Measurements from ENCODE around the gene NRP1. TPM values are rescaled to one million over a fixed set of nuclear protein-coding genes. Genes with fewer than 3 reads are reported as not detected.
A peak's percentile ranks its signal among the peaks of the same experiment; 100 is the strongest.

Gene NRP1
- total RNA-seq, 1 experiment from 2014 or later, result 31.7 TPM

GRCh38 chr10:33277135-33277536, 57.3 kb downstream of the NRP1 start:
- H3K4me3 ChIP-seq (ENCODE audit: low read depth, low read length, poor library complexity, severe bottlenecking), result no peak overlapping the region

GRCh38 chr10:33276282-33276923, 58.1 kb downstream of the NRP1 start:
- no peak for DNase-seq (ENCODE audit: low spot score)
- Histone ChIP-seq H3K36me3 (ENCODE audit: insufficient read depth, low read length, poor library complexity, severe bottlenecking) (no peaks in the 10 kb centered on the region), H3K4me3 (ENCODE audit: low read depth, low read length, poor library complexity, severe bottlenecking) (no peak overlapping the region), H3K9me3 (ENCODE audit: low read depth, low read length, poor library complexity, severe bottlenecking) (no peaks in the 10 kb centered on the region), H3K27ac (ENCODE audit: low read depth, low read length, poor library complexity, severe bottlenecking) (no peak overlapping the region), H3K27me3 (replicated peaks; ENCODE audit: insufficient read depth, low read depth, low read length, poor library complexity) (no peaks in the 10 kb centered on the region), H3K4me1 (ENCODE audit: insufficient read depth, low read length, poor library complexity, severe bottlenecking) (peaks cover 34% of the 10 kb centered on the region)
- ChIA-PET CTCF (no interaction called here), POLR2A (ENCODE audit: low non-redundant PET) (no interaction called here)
- TF ChIP-seq CTCF (conservative IDR thresholded peaks at IDR 0.05; ENCODE audit: low read depth, low read length) (no peak), EZH2 (IDR thresholded peaks at IDR 0.05; ENCODE audit: borderline replicate concordance, low read depth, low read length, poor library complexity, severe bottlenecking) (no peak)
- intact Hi-C loops (cut with micrococcal nuclease; ENCODE audit: unreplicated experiment), result no loop called here
- BruUV-seq (replicated peaks), result no TSS peak

More at GRCh38 chr10:33277135-33277536, 57.3 kb downstream of the NRP1 start:
- POLR2A ChIA-PET (ENCODE audit: low non-redundant PET), result no interaction called here
- Histone ChIP-seq H3K4me1 (ENCODE audit: insufficient read depth, low read length, poor library complexity, severe bottlenecking) (peaks cover 27% of the 10 kb centered on the region), H3K36me3 (ENCODE audit: insufficient read depth, low read length, poor library complexity, severe bottlenecking) (no peaks in the 10 kb centered on the region), H3K27me3 (replicated peaks; ENCODE audit: insufficient read depth, low read depth, low read length, poor library complexity) (no peaks in the 10 kb centered on the region), H3K9me3 (ENCODE audit: low read depth, low read length, poor library complexity, severe bottlenecking) (no peaks in the 10 kb centered on the region), H3K27ac (ENCODE audit: low read depth, low read length, poor library complexity, severe bottlenecking) (no peak overlapping the region)
- no TSS peak for BruUV-seq (replicated peaks)
- peak; percentile 61 for DNase-seq (ENCODE audit: low spot score)
- no peak for TF ChIP-seq EZH2 (IDR thresholded peaks at IDR 0.05; ENCODE audit: borderline replicate concordance, low read depth, low read length, poor library complexity, severe bottlenecking)
- TF ChIP-seq CTCF (conservative IDR thresholded peaks at IDR 0.05; ENCODE audit: low read depth, low read length), result no peak
- intact Hi-C loops (cut with micrococcal nuclease; ENCODE audit: unreplicated experiment), result no loop called here
- CTCF ChIA-PET, result no interaction called here

- Histone ChIP-seq H3K36me3 (ENCODE audit: insufficient read depth, low read length, poor library complexity, severe bottlenecking) (no peaks in the 10 kb centered on the region), H3K27me3 (replicated peaks; ENCODE audit: insufficient read depth, low read depth, low read length, poor library complexity) (no peaks in the 10 kb centered on the region), H3K4me3 (ENCODE audit: low read depth, low read length, poor library complexity, severe bottlenecking) (no peak overlapping the region), H3K27ac (ENCODE audit: low read depth, low read length, poor library complexity, severe bottlenecking) (peak overlapping the region; percentile 77), H3K9me3 (ENCODE audit: low read depth, low read length, poor library complexity, severe bottlenecking) (no peaks in the 10 kb centered on the region), H3K4me1 (ENCODE audit: insufficient read depth, low read length, poor library complexity, severe bottlenecking) (peaks cover 41% of the 10 kb centered on the region)
- ChIA-PET POLR2A (ENCODE audit: low non-redundant PET) (no interaction called here), CTCF (interaction anchor here (0.5 to 0.7 kb wide), 2 partner anchors 747 to 763 kb away, joined by 3 to 5 read pairs; no protein-coding TSS in a partner anchor)
- no peak for DNase-seq (ENCODE audit: low spot score)
- no TSS peak for BruUV-seq (replicated peaks)
- TF ChIP-seq EZH2 (IDR thresholded peaks at IDR 0.05; ENCODE audit: borderline replicate concordance, low read depth, low read length, poor library complexity, severe bottlenecking) (no peak), CTCF (conservative IDR thresholded peaks at IDR 0.05; ENCODE audit: low read depth, low read length) (no peak)
- intact Hi-C loops (cut with micrococcal nuclease; ENCODE audit: unreplicated experiment), result loop anchor here (5.0 kb wide), 2 partner anchors 57 to 82 kb away; no protein-coding TSS in a partner anchor
Measured at GRCh38 chr10:33274096-33274785, 60.2 kb downstream of the NRP1 start.
